Ascending aorta (tissue), 2 donors: ENCODE results near the gene MCU. TPM values are rescaled to one million over a fixed set of nuclear protein-coding genes. Genes with fewer than 3 reads are reported as not detected.

ENCODE experiments used
- DNase-seq, 2 donors: peaks; one replicate each; pipeline ENCODE4 v3.0.0-alpha.2; 2019; ENCODE audit warnings: low spot score in 2 of 2
- H3K27ac ChIP-seq, 2 donors: fragments of 200-600 bp; sonication (generic); one replicate each; pipeline ENCODE4 v1.5.1; 2016 to 2017; ENCODE audit warnings: mild to moderate bottlenecking in 1 of 2
- H3K27me3 ChIP-seq: fragments of 200-600 bp; sonication (generic); one replicate; pipeline ENCODE4 v1.5.1; 2017
- H3K36me3 ChIP-seq, 2 donors: fragments of 200-600 bp; sonication (generic); one replicate each; pipeline ENCODE4 v1.5.1; 2016
- H3K4me1 ChIP-seq, 2 donors: fragments of 200-600 bp; sonication (generic); one replicate each; pipeline ENCODE4 v1.5.1; 2016 to 2017; ENCODE audit warnings: mild to moderate bottlenecking in 1 of 2
- H3K4me3 ChIP-seq, 2 donors: fragments of 200-600 bp; sonication (generic); one replicate each; pipeline ENCODE4 v1.5.1; 2016 to 2017; ENCODE audit warnings: mild to moderate bottlenecking in 1 of 2
- H3K9me3 ChIP-seq, 2 donors: fragments of 200-600 bp; sonication (generic); one replicate each; pipeline ENCODE4 v1.5.1; 2016
- CTCF ChIP-seq, 3 experiments: fragments of 200-600 bp in 2 of 3; fragments of 450-650 bp in 1 of 3; sonication (generic) in 2 of 3; IDR thresholded peaks; one replicate each; pipeline ENCODE4 v1.5.1; 2016 to 2019; ENCODE audit warnings: antibody characterized with exemption in 3 of 3, mild to moderate bottlenecking in 1 of 3, moderate library complexity in 1 of 3
- intact Hi-C: fragments of 100-400 bp; cut with DNase I; formaldehyde crosslinking; loops from one replicate; pipeline ENCODE4 v1.15.1; 2023
- total RNA-seq: library from RNA; depleted of rRNA; stranded (reverse); fragments of >200 nt; gene quantifications from one replicate; pipeline ENCODE4 v1.1.0, GENCODE V29; 2016

The MCU gene
- total RNA-seq, 1 donor from 2014 or later = 22.0 TPM

GRCh38 chr10:72653383-72654096, 38.4 kb upstream of the MCU start:
- intact Hi-C loops = no loop called here

GRCh38 chr10:72654720-72655119, 37.2 kb upstream of the MCU start:
- no peaks in the 10 kb centered on the region for H3K36me3 ChIP-seq
- H3K27me3 ChIP-seq = no peaks in the 10 kb centered on the region
- intact Hi-C loops = no loop called here
- H3K4me1 ChIP-seq = no peaks in the 10 kb centered on the region
- no peak for TF ChIP-seq CTCF (IDR thresholded peaks at IDR 0.05)
- no peak overlapping the region for H3K4me3 ChIP-seq
- no peak for DNase-seq
- no peak overlapping the region for H3K27ac ChIP-seq
- no peaks in the 10 kb centered on the region for H3K9me3 ChIP-seq

More at GRCh38 chr10:72653383-72654096, 38.4 kb upstream of the MCU start:
- Histone ChIP-seq H3K4me1 (no peaks in the 10 kb centered on the region), H3K4me3 (no peak overlapping the region), H3K27ac (no peak overlapping the region), H3K9me3 (no peaks in the 10 kb centered on the region), H3K27me3 (no peaks in the 10 kb centered on the region), H3K36me3 (no peaks in the 10 kb centered on the region)
- no peak for TF ChIP-seq CTCF (IDR thresholded peaks at IDR 0.05)
- DNase-seq = no peak

GRCh38 chr10:72658696-72659400, 33.1 kb upstream of the MCU start:
- TF ChIP-seq CTCF (IDR thresholded peaks at IDR 0.05) = no peak
- Histone ChIP-seq H3K27me3 (no peaks in the 10 kb centered on the region), H3K36me3 (no peaks in the 10 kb centered on the region), H3K4me1 (no peaks in the 10 kb centered on the region), H3K4me3 (no peak overlapping the region), H3K27ac (no peak overlapping the region), H3K9me3 (no peaks in the 10 kb centered on the region)
- no peak for DNase-seq
- intact Hi-C loops = no loop called here

GRCh38 chr10:72659694-72660093, 32.2 kb upstream of the MCU start:
- no peaks in the 10 kb centered on the region for H3K9me3 ChIP-seq
- intact Hi-C loops = no loop called here
- H3K27ac ChIP-seq = no peak overlapping the region
- no peak for TF ChIP-seq CTCF (IDR thresholded peaks at IDR 0.05)
- H3K4me1 ChIP-seq = no peaks in the 10 kb centered on the region
- no peak for DNase-seq
- no peaks in the 10 kb centered on the region for H3K27me3 ChIP-seq
- no peak overlapping the region for H3K4me3 ChIP-seq
- no peaks in the 10 kb centered on the region for H3K36me3 ChIP-seq

- no peaks in the 10 kb centered on the region for H3K4me1 ChIP-seq
- H3K36me3 ChIP-seq = no peaks in the 10 kb centered on the region
- intact Hi-C loops = no loop called here
- no peak overlapping the region for H3K4me3 ChIP-seq
- no peak for DNase-seq
- no peak overlapping the region for H3K27ac ChIP-seq
- TF ChIP-seq CTCF (IDR thresholded peaks at IDR 0.05) = no peak
- no peaks in the 10 kb centered on the region for H3K27me3 ChIP-seq
- no peaks in the 10 kb centered on the region for H3K9me3 ChIP-seq
These were observed 31.7 kb upstream of the MCU start for GRCh38 chr10:72660220-72660619.
